Vagina (tissue), 2 donors: ENCODE data around the gene SCARB2.

Experiments
- CTCF ChIP-seq, 3 experiments: fragments of 450-650 bp in 2 of 3; fragments of 200-600 bp in 1 of 3; sonication (generic) in 1 of 3; IDR thresholded peaks; one replicate each; pipeline ENCODE4 v1.5.1; 2017 to 2019; ENCODE audit warnings: antibody characterized with exemption in 3 of 3, mild to moderate bottlenecking in 2 of 3, moderate library complexity in 2 of 3
- POLR2A ChIP-seq, 2 donors: fragments of 450-650 bp; IDR thresholded peaks; one replicate each; pipeline ENCODE4 v1.6.1; 2017; ENCODE audit warnings: antibody characterized with exemption in 2 of 2, mild to moderate bottlenecking in 2 of 2, moderate library complexity in 2 of 2
- POLR2AphosphoS5 ChIP-seq, 2 donors: sonication (generic); formaldehyde crosslinking; IDR thresholded peaks; one replicate each; pipeline ENCODE4 v1.9.0; 2017; ENCODE audit warnings: antibody characterized with exemption in 2 of 2, mild to moderate bottlenecking in 2 of 2, low read depth in 1 of 2; ENCODE audit not compliant: insufficient read depth in 1 of 2

GRCh38 chr4:76238236-76238635 lies 24.6 kb upstream of the SCARB2 start:
- TF ChIP-seq POLR2A (IDR thresholded peaks at IDR 0.05) (no peak), POLR2AphosphoS5 (IDR thresholded peaks at IDR 0.05; ENCODE audit: insufficient read depth in 1 of 2, low read depth in 1 of 2) (no peak), CTCF (IDR thresholded peaks at IDR 0.05) (no peak)
